Neural cell (in vitro differentiated cells): ENCODE results near the gene C1orf87.

Experiments used
- EP300 ChIP-seq: fragments of 450-650 bp; conservative IDR thresholded peaks from 2 replicates; pipeline ENCODE4 v1.6.1; 2014; ENCODE audit warnings: antibody characterized with exemption, mild to moderate bottlenecking, moderate library complexity; ENCODE audit not compliant: poor library complexity, severe bottlenecking
- EZH2 ChIP-seq: fragments of 200-600, 300-800 bp; shearing (Covaris generic), sonication (generic); IDR thresholded peaks from 2 replicates; pipeline ENCODE4 v1.6.1; 2014; ENCODE audit warnings: antibody characterized with exemption, low read length, borderline replicate concordance, mild to moderate bottlenecking; ENCODE audit not compliant: insufficient read depth, poor library complexity, severe bottlenecking
- MXI1 ChIP-seq: fragments of 450-650 bp; conservative IDR thresholded peaks from 2 replicates; pipeline ENCODE4 v1.6.1; 2014; ENCODE audit warnings: antibody characterized with exemption, mild to moderate bottlenecking; ENCODE audit not compliant: poor library complexity, severe bottlenecking
- POLR2AphosphoS5 ChIP-seq: IDR thresholded peaks from 2 replicates; pipeline ENCODE4 v1.6.1; 2012
- RAD21 ChIP-seq: fragments of 450-650 bp; conservative IDR thresholded peaks from 2 replicates; pipeline ENCODE4 v1.6.1; 2014; ENCODE audit warnings: antibody characterized with exemption, mild to moderate bottlenecking, moderate library complexity
- TAF1 ChIP-seq: IDR thresholded peaks from 2 replicates; pipeline ENCODE4 v1.6.1; 2012; ENCODE audit warnings: low read depth
- TF ChIP-seq, protein P1 (sequence below): fragments of 450-650 bp; IDR thresholded peaks from 2 replicates; pipeline ENCODE4 v1.5.1; 2014; ENCODE audit warnings: antibody characterized with exemption, mild to moderate bottlenecking, moderate library complexity; ENCODE audit not compliant: poor library complexity, severe bottlenecking
- TF ChIP-seq, protein P2 (sequence below): IDR thresholded peaks from 2 replicates; pipeline ENCODE4 v1.6.1; 2012; ENCODE audit warnings: borderline replicate concordance

DNA sequence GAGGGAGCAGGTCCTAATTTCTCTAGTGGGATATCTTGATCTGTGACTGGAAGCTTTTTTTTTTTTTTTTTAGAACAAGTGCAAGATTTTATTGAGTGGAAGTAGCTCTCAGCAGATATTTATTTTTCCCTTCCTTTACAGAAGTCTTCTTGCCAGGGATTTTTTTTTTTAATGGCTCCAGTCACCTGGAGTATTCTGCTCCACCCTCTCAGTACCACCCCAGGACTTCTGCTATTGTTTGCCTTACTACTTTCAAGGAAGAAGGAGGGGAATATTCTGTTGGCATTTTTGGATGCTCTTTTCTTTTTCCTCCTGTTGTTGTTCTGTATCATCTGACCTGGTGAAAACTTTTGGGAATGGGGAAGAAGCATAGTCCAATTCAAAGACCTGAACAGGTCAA lies 123.9 kb downstream of the C1orf87 start:
- TF ChIP-seq, protein P1, sequence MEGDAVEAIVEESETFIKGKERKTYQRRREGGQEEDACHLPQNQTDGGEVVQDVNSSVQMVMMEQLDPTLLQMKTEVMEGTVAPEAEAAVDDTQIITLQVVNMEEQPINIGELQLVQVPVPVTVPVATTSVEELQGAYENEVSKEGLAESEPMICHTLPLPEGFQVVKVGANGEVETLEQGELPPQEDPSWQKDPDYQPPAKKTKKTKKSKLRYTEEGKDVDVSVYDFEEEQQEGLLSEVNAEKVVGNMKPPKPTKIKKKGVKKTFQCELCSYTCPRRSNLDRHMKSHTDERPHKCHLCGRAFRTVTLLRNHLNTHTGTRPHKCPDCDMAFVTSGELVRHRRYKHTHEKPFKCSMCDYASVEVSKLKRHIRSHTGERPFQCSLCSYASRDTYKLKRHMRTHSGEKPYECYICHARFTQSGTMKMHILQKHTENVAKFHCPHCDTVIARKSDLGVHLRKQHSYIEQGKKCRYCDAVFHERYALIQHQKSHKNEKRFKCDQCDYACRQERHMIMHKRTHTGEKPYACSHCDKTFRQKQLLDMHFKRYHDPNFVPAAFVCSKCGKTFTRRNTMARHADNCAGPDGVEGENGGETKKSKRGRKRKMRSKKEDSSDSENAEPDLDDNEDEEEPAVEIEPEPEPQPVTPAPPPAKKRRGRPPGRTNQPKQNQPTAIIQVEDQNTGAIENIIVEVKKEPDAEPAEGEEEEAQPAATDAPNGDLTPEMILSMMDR: no peak
- TF ChIP-seq TAF1 (no peak), RAD21 (no peak), POLR2AphosphoS5 (no peak), EP300 (no peak), EZH2 (no peak), MXI1 (no peak)
- TF ChIP-seq, protein P2, sequence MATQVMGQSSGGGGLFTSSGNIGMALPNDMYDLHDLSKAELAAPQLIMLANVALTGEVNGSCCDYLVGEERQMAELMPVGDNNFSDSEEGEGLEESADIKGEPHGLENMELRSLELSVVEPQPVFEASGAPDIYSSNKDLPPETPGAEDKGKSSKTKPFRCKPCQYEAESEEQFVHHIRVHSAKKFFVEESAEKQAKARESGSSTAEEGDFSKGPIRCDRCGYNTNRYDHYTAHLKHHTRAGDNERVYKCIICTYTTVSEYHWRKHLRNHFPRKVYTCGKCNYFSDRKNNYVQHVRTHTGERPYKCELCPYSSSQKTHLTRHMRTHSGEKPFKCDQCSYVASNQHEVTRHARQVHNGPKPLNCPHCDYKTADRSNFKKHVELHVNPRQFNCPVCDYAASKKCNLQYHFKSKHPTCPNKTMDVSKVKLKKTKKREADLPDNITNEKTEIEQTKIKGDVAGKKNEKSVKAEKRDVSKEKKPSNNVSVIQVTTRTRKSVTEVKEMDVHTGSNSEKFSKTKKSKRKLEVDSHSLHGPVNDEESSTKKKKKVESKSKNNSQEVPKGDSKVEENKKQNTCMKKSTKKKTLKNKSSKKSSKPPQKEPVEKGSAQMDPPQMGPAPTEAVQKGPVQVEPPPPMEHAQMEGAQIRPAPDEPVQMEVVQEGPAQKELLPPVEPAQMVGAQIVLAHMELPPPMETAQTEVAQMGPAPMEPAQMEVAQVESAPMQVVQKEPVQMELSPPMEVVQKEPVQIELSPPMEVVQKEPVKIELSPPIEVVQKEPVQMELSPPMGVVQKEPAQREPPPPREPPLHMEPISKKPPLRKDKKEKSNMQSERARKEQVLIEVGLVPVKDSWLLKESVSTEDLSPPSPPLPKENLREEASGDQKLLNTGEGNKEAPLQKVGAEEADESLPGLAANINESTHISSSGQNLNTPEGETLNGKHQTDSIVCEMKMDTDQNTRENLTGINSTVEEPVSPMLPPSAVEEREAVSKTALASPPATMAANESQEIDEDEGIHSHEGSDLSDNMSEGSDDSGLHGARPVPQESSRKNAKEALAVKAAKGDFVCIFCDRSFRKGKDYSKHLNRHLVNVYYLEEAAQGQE: no peak
